ENCODE data around the gene ATG16L1.

GRCh38 chr2:233278921-233279320 is 27.4 kb downstream of the ATG16L1 start:
- no peak for TF ChIP-seq CTCF (conservative IDR thresholded peaks at IDR 0.05 in 1 of 2, IDR thresholded peaks at IDR 0.05 in 1 of 2; ENCODE audit: extremely low read depth in 1 of 2, insufficient read depth in 1 of 2, low read depth in 1 of 2, low read length in 2 of 2)
- TF ChIP-seq EZH2 (IDR thresholded peaks at IDR 0.05; ENCODE audit: borderline replicate concordance, low read length): no peak

All from mammary epithelial cell (primary cell).